CD4-positive, alpha-beta T cell treated with Interferon gamma for 1 hour (primary cell): ENCODE measurements around the gene ARHGAP45.
A peak's percentile ranks its signal among the peaks of the same experiment; 100 is the strongest.
"Not testable (repeated sequence)": the region's sequence is repeated elsewhere in the genome, so short reads cannot be mapped to it uniquely, and the experiment has no call there.

Source experiments
- DNase-seq: peaks from one replicate; pipeline ENCODE4 v3.0.0-alpha.2; 2020

ARHGAP45 gene

GRCh38 chr19:1121395-1121794 is 54.4 kb downstream of the ARHGAP45 start:
- no peak for DNase-seq

DNA sequence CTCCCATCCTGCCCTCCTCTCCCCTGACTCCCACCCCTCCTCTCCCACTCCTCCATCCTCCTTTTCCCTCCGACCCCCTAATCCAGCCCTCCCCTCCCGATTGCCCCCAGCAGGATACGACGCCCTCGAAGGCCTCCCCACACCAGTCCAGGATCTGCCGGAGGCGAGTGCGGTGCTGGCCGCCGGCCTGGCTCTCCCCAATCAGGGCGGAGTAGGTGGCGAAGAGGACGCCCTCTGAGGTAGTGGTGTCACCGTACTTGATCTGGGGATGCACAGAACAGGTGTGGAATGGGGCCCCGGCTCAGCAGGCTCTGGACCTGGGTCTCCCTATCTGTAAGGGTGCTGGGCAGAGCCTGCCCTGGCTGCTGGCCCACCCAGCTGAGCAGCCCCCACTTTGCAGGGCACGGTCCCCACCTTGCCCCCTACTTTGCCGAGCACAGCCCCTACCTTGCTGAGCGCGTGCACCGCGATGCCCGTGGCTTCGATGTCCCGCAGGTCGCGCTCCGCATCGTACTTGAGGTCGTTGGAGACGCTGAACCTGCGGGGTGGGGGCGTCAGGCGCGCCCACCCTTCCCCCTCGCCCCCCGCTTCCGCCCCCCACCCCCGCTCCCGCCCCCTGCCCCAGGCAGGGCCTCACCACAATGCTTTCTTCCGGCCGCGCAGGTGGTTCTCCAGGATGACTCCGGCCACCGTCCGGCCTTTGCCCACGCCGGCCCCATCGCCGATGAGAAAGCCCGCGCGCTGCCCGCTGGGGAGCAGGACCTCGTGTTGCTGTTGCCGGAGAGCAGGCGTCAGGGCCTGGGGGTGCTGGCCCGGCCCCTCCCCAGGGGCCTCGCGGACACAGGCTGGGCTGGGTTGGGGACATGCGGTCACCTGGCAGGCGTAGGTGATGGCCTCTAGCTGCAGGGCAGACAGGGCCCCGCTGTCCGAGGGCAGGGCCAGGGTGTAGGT is 55.3 kb downstream of the ARHGAP45 start:
- no peak for DNase-seq

GRCh38 chr19:1122972-1123363 is 56.0 kb downstream of the ARHGAP45 start:
- DNase-seq = peak; percentile 59

DNA sequence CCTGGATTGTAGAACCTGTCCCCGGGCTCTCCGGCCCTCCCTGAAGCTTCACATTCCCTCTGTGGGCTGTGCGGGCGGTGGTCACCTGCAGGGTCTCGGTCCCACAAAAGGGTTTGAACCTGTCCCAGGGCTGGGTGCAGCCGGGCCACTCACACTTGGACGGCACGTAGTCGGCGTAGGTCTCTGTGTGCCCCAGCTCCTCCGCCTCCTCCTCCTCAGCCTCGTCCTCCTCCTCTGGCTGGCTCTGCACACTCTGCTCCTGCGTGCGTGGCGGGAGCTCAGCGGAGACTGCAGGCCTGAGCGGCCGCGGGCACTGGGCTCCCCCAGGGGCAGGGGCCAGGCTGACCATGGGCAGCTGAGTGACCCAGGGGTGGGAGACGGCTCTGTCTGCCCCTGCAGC is 56.4 kb downstream of the ARHGAP45 start:
- no peak for DNase-seq

- DNase-seq = no peak
These were observed 57.1 kb downstream of the ARHGAP45 start for GRCh38 chr19:1123885-1124677.

- DNase-seq = no peak
These were observed 58.9 kb downstream of the ARHGAP45 start for GRCh38 chr19:1125601-1126467.

DNA sequence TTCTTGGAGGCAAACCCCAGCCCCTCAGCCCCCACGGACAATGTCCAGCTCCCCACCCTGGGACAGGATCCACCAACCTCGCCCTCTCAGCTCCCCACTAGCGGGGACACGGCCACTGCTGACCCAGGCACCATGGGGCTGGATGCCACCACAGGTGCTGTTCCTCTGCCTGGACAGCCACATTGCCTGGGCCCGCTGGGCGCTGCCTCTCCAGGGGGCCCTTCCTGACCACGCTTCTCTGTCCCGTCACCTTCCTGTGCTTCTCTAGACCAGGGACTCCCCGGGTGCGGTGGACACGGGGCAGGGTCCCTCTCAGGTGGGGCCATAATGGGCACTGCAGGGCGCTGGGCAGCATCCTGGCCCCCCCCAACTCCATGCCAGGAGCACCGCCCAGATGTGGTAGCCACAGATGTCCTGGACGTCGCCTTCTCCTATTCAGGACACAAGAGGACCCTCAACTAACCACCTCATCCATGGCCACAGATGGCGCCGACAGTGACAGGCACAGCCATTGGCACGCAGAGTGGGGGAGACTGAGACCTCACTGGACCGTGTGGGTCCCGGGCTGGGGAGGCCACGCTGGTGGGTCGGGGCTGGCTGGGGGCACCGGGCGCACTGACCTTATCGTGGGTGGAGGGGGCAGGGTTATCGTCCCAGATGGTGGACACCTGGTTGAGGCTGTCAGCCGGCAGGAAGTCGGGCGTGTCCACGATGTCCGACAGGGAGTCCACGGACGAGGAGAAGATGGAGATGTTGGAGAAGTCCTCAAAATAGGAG is 60.2 kb downstream of the ARHGAP45 start:
- DNase-seq = no peak

DNA sequence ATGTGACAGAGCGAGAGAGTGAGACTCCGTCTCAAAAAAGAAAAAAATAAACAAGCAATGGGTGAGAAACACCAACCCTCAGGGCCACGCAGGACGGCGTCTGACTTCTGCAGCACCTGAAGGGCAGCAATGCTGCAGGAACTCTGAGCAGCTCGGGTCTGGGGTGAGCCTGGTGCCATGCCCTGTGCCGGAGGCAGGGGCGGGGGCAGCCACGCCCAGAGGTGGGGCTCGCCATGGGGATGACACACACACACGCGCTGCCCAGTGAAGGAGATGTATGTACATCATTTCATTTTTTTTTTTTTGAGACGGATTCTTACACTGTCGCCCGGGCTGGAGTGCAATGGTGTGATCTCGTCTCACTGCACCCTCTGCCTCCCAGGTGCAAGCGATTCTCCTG is 61.1 kb downstream of the ARHGAP45 start:
- no peak for DNase-seq

DNA sequence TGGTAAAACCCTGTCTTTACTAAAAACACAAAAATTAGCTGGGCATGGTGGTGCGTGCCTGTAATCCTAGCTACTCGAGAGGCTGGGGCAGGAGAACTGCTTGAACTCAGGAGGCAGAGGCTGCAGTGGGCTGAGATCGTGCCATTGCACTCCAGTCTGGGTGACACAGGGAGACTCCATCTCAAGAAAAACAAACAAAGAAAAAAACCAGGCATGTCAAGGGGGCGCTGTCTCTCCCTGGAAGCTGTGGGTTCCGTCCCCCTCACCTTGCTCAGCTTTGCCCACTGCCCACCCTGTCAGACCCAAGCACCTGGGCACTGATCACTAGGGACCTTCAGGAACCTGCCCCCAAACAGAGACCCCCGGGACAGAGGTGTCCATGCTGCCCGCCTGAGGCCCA is 62.1 kb downstream of the ARHGAP45 start:
- not testable (repeated sequence) for DNase-seq

GRCh38 chr19:1129535-1129934 is 62.6 kb downstream of the ARHGAP45 start:
- DNase-seq = no peak

GRCh38 chr19:1130771-1131717 is 64.1 kb downstream of the ARHGAP45 start:
- DNase-seq = peak; percentile 53

GRCh38 chr19:1131718-1132551 is 65.0 kb downstream of the ARHGAP45 start:
- DNase-seq = peak; percentile 94

DNA sequence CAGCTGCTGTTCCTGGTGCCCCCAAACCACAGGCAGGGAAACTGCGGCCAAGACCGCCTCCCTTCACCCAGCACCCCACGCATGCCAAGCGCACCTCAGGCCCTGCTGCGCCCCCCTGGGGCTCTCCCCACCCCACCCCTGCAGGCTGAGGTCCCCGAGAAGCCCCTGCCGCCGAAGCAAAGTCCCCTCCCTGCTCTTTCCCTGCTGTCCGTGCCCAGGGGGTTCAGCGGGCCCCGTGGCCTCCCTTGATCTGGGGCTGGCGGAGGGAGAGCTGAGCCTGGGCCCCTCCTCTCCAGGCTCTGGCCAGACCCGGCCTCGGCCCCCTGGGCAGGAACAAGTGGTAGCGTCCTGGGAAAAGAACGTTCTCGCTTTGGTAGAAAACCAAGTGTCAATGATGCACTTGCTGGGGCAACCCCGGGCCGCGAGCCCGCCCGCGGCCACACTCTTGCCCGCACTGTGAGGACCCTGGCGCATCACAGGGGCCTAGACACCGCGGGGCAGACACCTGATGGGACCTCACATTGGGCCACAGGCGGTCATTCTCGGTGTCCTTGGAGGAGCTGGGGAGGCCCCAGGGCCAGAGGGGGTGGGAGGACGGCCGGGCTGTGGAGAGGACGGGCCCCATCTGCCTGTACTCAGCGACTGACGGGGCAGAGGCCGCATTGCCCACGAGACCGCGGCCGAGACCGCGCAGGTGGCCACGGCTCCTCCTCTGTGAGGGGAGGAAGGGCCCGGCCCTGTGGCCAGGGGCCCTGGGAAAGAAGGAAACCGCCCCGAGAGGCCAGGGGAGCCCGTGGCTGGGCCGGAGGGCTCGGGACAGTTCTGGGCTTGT is 65.8 kb downstream of the ARHGAP45 start:
- peak; percentile 56 for DNase-seq

DNA sequence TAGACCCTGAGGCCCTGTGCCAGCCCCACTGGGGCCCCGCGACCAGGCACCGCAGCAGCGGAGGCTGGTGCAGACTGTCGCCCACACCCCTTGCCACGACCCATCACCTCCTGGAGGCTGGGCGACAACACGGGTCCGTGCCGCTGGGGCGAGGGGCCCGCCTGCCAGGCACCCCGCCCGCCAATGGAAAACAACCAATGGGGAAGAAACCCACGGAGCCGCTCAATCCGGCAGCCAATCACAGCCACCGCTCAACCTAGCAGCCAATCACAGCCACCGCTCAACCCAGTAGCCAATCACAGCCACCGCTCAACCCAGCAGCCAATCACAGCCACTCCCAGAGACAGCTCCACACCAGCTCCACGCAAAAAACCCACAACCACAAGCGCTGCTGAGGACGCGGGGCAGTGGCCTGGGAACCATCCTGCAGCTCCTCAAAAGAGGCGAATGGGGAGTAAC is 66.5 kb downstream of the ARHGAP45 start:
- peak; percentile 86 for DNase-seq

DNA sequence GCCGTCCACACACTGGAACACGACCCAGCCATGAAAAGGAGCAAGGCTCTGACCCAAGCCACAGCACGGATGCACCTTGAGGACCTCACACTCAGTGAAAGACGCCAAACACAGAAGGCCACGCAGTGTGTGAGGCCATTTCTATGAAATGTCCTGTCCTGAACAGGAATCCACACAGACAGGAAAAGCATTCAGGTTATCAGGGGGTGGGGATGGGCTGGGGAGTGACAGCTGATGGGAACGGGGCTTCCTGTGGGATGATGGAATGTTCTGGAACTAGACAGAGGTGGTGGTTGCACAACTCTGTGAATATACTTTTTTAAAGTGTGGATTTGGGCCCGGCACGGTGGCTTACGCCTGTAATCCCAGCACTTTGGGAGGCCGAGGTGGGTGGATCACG is 67.5 kb downstream of the ARHGAP45 start:
- no peak for DNase-seq

GRCh38 chr19:1135454-1135853 is 68.5 kb downstream of the ARHGAP45 start:
- no peak for DNase-seq

- no peak for DNase-seq
These were observed 69.2 kb downstream of the ARHGAP45 start for GRCh38 chr19:1136201-1136600.
